Fibroblast of lung (primary cell): ENCODE results near the gene STK4. TPM values are rescaled to one million over a fixed set of nuclear protein-coding genes. Genes with fewer than 3 reads are reported as not detected.
"Not testable (repeated sequence)": the region's sequence is repeated elsewhere in the genome, so short reads cannot be mapped to it uniquely, and the experiment has no call there.

Experiments
- DNase-seq, 2 donors: peaks; one replicate each; pipeline versions ENCODE4 v3.0.0 to v3.0.0-alpha.2; 2010; ENCODE audit warnings: low read depth in 2 of 2
- H2AFZ ChIP-seq: 2 replicates; pipeline ENCODE4 v1.5.1; 2012; ENCODE audit warnings: low read length, control low read depth, inconsistent platforms
- H3K27ac ChIP-seq: 2 replicates; pipeline ENCODE4 v1.5.1; 2011; ENCODE audit warnings: low read length, control low read depth; ENCODE audit not compliant: insufficient read depth
- H3K27me3 ChIP-seq: 2 replicates; pipeline ENCODE4 v1.5.1; 2011; ENCODE audit warnings: mild to moderate bottlenecking, low read length; ENCODE audit not compliant: control insufficient read depth, insufficient read depth
- H3K36me3 ChIP-seq: 2 replicates; pipeline ENCODE4 v1.5.1; 2011; ENCODE audit warnings: low read length; ENCODE audit not compliant: control insufficient read depth, insufficient read depth
- H3K4me1 ChIP-seq: 2 replicates; pipeline ENCODE4 v1.5.1; 2011; ENCODE audit warnings: low read length; ENCODE audit not compliant: control insufficient read depth, insufficient read depth; ENCODE audit errors: extremely low read depth
- H3K4me2 ChIP-seq: 2 replicates; pipeline ENCODE4 v1.5.1; 2011; ENCODE audit warnings: low read length, control low read depth; ENCODE audit not compliant: insufficient read depth; ENCODE audit errors: extremely low read depth
- H3K4me3 ChIP-seq, 4 experiments: fragments of 200-600 bp in 1 of 4; sonication (generic) in 1 of 4; replicated peaks in 1 of 4; 2 replicates each; pipeline ENCODE4 v1.5.1; 2011 to 2016; ENCODE audit warnings: low read length in 4 of 4, low read depth in 3 of 4, mild to moderate bottlenecking in 3 of 4, control low read depth in 2 of 4, inconsistent platforms in 1 of 4, mixed read lengths in 1 of 4; ENCODE audit not compliant: insufficient read depth in 1 of 4; ENCODE audit errors: control extremely low read depth in 1 of 4
- H3K79me2 ChIP-seq: 2 replicates; pipeline ENCODE4 v1.5.1; 2012; ENCODE audit warnings: mild to moderate bottlenecking, low read length, inconsistent platforms; ENCODE audit not compliant: control insufficient read depth, insufficient read depth
- H3K9ac ChIP-seq: 2 replicates; pipeline ENCODE4 v1.5.1; 2011; ENCODE audit warnings: mild to moderate bottlenecking, low read length, control low read depth; ENCODE audit not compliant: insufficient read depth
- H3K9me3 ChIP-seq: 2 replicates; pipeline ENCODE4 v1.5.1; 2012; ENCODE audit warnings: low read depth, low read length; ENCODE audit not compliant: control insufficient read depth, insufficient read depth
- H4K20me1 ChIP-seq: 2 replicates; pipeline ENCODE4 v1.5.1; 2011; ENCODE audit warnings: low read length; ENCODE audit not compliant: control insufficient read depth, insufficient read depth; ENCODE audit errors: extremely low read depth
- EZH2 ChIP-seq: IDR thresholded peaks from 2 replicates; pipeline ENCODE4 v1.5.1; 2012; ENCODE audit warnings: low read length, control low read depth, mild to moderate bottlenecking; ENCODE audit errors: missing control alignments
- polyA plus RNA-seq, 2 donors: library from polyadenylated mRNA; depleted of rRNA in 1 of 2; stranded (reverse) in 1 of 2; unstranded in 1 of 2; fragments of >200 nt; gene quantifications; 2 replicates each; pipeline ENCODE4 v1.2.1, GENCODE V29; 2011 to 2012; ENCODE audit warnings: missing spikeins in 1 of 2
- total RNA-seq: library from RNA; depleted of rRNA; stranded (reverse); fragments of >200 nt; gene quantifications from 2 replicates; pipeline ENCODE4 v1.2.1, GENCODE V29; 2014
- TF ChIP-seq, protein P1 (sequence below), 2 donors: IDR thresholded peaks in 1 of 2; conservative IDR thresholded peaks in 1 of 2; 1 replicate in 1 of 2; 2 replicates in 1 of 2; pipeline ENCODE4 v1.5.1; 2011 to 2012; ENCODE audit warnings: low read length in 2 of 2, control low read depth in 1 of 2, inconsistent platforms in 1 of 2, low read depth in 1 of 2, mild to moderate bottlenecking in 1 of 2

Gene STK4
- total and polyA plus RNA-seq, 2 donors (not counting 1 experiment from before 2014, with no cell fraction given), result 19.0 to 31.7 TPM

DNA sequence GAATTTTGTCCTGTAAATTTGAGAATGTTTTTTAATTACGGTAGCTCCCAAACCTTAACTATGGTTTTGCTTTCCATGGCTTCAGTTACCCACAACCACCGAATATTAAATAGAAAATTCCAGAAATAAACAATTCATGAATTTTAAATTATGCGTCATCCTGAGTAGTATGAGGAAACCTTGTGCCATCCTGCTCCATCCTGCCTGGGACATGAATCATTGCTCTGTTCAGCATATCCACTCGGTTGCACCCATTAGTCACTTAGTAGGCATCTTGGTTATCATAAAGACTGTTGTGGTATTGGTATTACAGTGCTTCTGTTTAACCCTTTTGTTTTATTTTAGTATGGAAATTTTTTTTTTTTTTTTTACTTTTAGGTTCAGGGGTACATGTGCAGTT lies 94.9 kb downstream of the STK4 start:
- TF ChIP-seq EZH2, result no peak
- TF ChIP-seq, protein P1, sequence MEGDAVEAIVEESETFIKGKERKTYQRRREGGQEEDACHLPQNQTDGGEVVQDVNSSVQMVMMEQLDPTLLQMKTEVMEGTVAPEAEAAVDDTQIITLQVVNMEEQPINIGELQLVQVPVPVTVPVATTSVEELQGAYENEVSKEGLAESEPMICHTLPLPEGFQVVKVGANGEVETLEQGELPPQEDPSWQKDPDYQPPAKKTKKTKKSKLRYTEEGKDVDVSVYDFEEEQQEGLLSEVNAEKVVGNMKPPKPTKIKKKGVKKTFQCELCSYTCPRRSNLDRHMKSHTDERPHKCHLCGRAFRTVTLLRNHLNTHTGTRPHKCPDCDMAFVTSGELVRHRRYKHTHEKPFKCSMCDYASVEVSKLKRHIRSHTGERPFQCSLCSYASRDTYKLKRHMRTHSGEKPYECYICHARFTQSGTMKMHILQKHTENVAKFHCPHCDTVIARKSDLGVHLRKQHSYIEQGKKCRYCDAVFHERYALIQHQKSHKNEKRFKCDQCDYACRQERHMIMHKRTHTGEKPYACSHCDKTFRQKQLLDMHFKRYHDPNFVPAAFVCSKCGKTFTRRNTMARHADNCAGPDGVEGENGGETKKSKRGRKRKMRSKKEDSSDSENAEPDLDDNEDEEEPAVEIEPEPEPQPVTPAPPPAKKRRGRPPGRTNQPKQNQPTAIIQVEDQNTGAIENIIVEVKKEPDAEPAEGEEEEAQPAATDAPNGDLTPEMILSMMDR (conservative IDR thresholded peaks at IDR 0.05 in 1 of 2, IDR thresholded peaks at IDR 0.05 in 1 of 2; ENCODE audit: low read depth in 1 of 2, low read length in 2 of 2), result no peak
- no peak overlapping the region for H3K27ac ChIP-seq
- H4K20me1 ChIP-seq, result no peaks in the 10 kb centered on the region
- peaks cover 7% of the 10 kb centered on the region for H3K4me1 ChIP-seq
- H3K79me2 ChIP-seq, result no peaks in the 10 kb centered on the region
- H3K4me2 ChIP-seq, result no peak overlapping the region
- peak; percentile 90 to 96 for DNase-seq
- no peak overlapping the region for H3K4me3 ChIP-seq
- H3K36me3 ChIP-seq, result no peaks in the 10 kb centered on the region
- H2AFZ ChIP-seq, result no peak overlapping the region
- H3K9me3 ChIP-seq, result no peaks in the 10 kb centered on the region
- no peaks in the 10 kb centered on the region for H3K27me3 ChIP-seq
- H3K9ac ChIP-seq, result no peak overlapping the region

DNA sequence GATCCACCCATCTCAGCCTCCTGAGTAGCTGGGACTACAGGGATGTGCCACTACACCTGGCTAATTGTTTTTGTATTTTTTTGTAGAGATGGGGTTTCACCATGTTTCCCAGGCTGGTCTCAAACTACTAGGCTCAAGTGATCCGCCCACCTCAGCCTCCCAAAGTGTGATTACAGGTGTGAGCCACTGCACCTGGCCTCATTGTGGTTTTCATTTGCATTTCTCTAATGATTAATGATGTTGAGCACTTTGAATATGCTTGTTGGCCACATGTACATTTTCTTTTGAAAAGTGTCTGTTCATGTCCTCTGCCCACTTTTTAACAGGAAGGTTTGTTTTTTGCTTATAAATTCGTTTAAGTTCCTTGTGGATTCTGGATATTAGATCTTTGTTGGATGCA lies 96.8 kb downstream of the STK4 start:
- H3K4me1 ChIP-seq, H3K36me3 ChIP-seq, H3K4me2 ChIP-seq, H3K9me3 ChIP-seq, H2AFZ ChIP-seq, H3K27me3 ChIP-seq, H3K9ac ChIP-seq, H3K27ac ChIP-seq, H3K79me2 ChIP-seq, H3K4me3 ChIP-seq, DNase-seq, H4K20me1 ChIP-seq: not testable (repeated sequence)

DNA sequence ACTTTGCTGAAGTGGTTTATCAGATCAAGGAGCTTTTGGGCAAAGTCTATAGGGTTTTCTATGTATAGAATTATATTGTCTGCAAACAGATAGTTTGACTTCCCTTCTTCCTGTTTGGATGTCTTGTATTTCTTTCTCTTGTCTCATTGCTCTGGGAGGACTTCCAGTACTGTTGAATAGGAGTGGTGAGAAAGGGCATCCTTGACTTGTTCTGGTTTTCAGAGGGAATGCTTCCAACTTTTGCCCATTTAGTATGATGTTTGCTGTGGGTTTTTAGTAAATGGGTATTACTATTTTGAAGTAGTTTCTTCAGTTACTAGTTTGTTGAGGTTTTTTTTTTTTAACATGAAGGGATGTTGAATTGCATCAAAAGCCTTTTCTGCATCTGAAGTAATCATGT lies 98.5 kb downstream of the STK4 start:
- no peak overlapping the region for H2AFZ ChIP-seq
- H3K9ac ChIP-seq, result no peak overlapping the region
- peaks cover 5% of the 10 kb centered on the region for H3K79me2 ChIP-seq
- no peaks in the 10 kb centered on the region for H3K9me3 ChIP-seq
- H3K4me3 ChIP-seq, result no peak overlapping the region
- no peak for TF ChIP-seq EZH2
- TF ChIP-seq, protein P1 (conservative IDR thresholded peaks at IDR 0.05 in 1 of 2, IDR thresholded peaks at IDR 0.05 in 1 of 2; ENCODE audit: low read depth in 1 of 2, low read length in 2 of 2), result no peak
- no peak for DNase-seq
- H3K27me3 ChIP-seq, result no peaks in the 10 kb centered on the region
- no peaks in the 10 kb centered on the region for H4K20me1 ChIP-seq
- H3K36me3 ChIP-seq, result no peaks in the 10 kb centered on the region
- no peak overlapping the region for H3K27ac ChIP-seq
- no peak overlapping the region for H3K4me2 ChIP-seq
- peaks cover 8% of the 10 kb centered on the region for H3K4me1 ChIP-seq
